H9 (cell line): ENCODE measurements around the gene THY1. TPM values are rescaled to one million over a fixed set of nuclear protein-coding genes. Genes with fewer than 3 reads are reported as not detected.

Source experiments
- DNase-seq: peaks from one replicate; pipeline ENCODE4 v3.0.0-alpha.2; 2017
- H2AFZ ChIP-seq: one replicate; pipeline ENCODE4 v1.6.1; 2013; ENCODE audit warnings: mild to moderate bottlenecking, low read length, control low read depth, moderate library complexity
- H2AK5ac ChIP-seq: 2 replicates; pipeline ENCODE4 v1.6.1; 2013; ENCODE audit warnings: low read length, control low read depth, mixed read lengths; ENCODE audit not compliant: insufficient read length
- H2BK120ac ChIP-seq: one replicate; pipeline ENCODE4 v1.6.1; 2013; ENCODE audit warnings: low read depth, mild to moderate bottlenecking, low read length, control low read depth, inconsistent platforms; ENCODE audit not compliant: poor library complexity, severe bottlenecking
- H2BK12ac ChIP-seq: 2 replicates; pipeline ENCODE4 v1.6.1; 2013; ENCODE audit warnings: low read length, control low read depth, mixed read lengths, low read depth; ENCODE audit not compliant: insufficient read length
- H2BK15ac ChIP-seq: 2 replicates; pipeline ENCODE4 v1.6.1; 2013; ENCODE audit warnings: low read depth, low read length, control low read depth
- H2BK20ac ChIP-seq: one replicate; pipeline ENCODE4 v1.6.1; 2013; ENCODE audit warnings: low read depth, mild to moderate bottlenecking, low read length, control low read depth, inconsistent platforms; ENCODE audit not compliant: poor library complexity, severe bottlenecking
- H2BK5ac ChIP-seq: 2 replicates; pipeline ENCODE4 v1.6.1; 2013; ENCODE audit warnings: low read length, control low read depth, mixed read lengths; ENCODE audit not compliant: insufficient read length
- H3K14ac ChIP-seq: 2 replicates; pipeline ENCODE4 v1.6.1; 2013; ENCODE audit warnings: low read length, control low read depth; ENCODE audit not compliant: insufficient read depth
- H3K18ac ChIP-seq: 2 replicates; pipeline ENCODE4 v1.6.1; 2013; ENCODE audit warnings: low read depth, mild to moderate bottlenecking, mixed read lengths, low read length, control low read depth; ENCODE audit not compliant: insufficient read length
- H3K23ac ChIP-seq: 2 replicates; pipeline ENCODE4 v1.6.1; 2013; ENCODE audit warnings: low read length, control low read depth, mixed read lengths, low read depth; ENCODE audit not compliant: insufficient read length
- H3K23me2 ChIP-seq: 2 replicates; pipeline ENCODE4 v1.6.1; 2013; ENCODE audit warnings: low read depth, mild to moderate bottlenecking, mixed read lengths, low read length, control low read depth; ENCODE audit not compliant: insufficient read length, poor library complexity, severe bottlenecking
- H3K27ac ChIP-seq: 2 replicates; pipeline ENCODE4 v1.5.1; 2013; ENCODE audit warnings: low read length, control low read depth, mixed read lengths, low read depth; ENCODE audit not compliant: insufficient read length
- H3K27me3 ChIP-seq: 2 replicates; pipeline ENCODE4 v1.6.1; 2013; ENCODE audit warnings: low read length, control low read depth, inconsistent platforms; ENCODE audit not compliant: insufficient read depth
- H3K4ac ChIP-seq: 2 replicates; pipeline ENCODE4 v1.6.1; 2013; ENCODE audit warnings: low read depth, mild to moderate bottlenecking, control low read depth, inconsistent platforms, low read length, moderate library complexity
- H3K4me1 ChIP-seq: 2 replicates; pipeline ENCODE4 v1.6.1; 2013; ENCODE audit warnings: low read length, control low read depth, inconsistent platforms; ENCODE audit not compliant: insufficient read depth
- H3K4me2 ChIP-seq: 2 replicates; pipeline ENCODE4 v1.6.1; 2013; ENCODE audit warnings: low read length, control low read depth, mixed read lengths; ENCODE audit not compliant: insufficient read length, insufficient read depth
- H3K56ac ChIP-seq: 2 replicates; pipeline ENCODE4 v1.6.1; 2013; ENCODE audit warnings: low read depth, mild to moderate bottlenecking, mixed read lengths, low read length, control low read depth; ENCODE audit not compliant: insufficient read length
- H3K79me1 ChIP-seq: 2 replicates; pipeline ENCODE4 v1.6.1; 2013; ENCODE audit warnings: low read depth, mild to moderate bottlenecking, moderate library complexity, low read length, control low read depth, inconsistent platforms; ENCODE audit not compliant: insufficient read depth, poor library complexity, severe bottlenecking
- H3K79me2 ChIP-seq: 2 replicates; pipeline ENCODE4 v1.6.1; 2013; ENCODE audit warnings: low read length, control low read depth, inconsistent platforms; ENCODE audit not compliant: insufficient read depth
- H3K9ac ChIP-seq: 2 replicates; pipeline ENCODE4 v1.6.1; 2013; ENCODE audit warnings: low read length, control low read depth, mixed read lengths; ENCODE audit not compliant: insufficient read length; ENCODE audit errors: extremely low read depth
- H3K9me3 ChIP-seq: one replicate; pipeline ENCODE4 v1.6.1; 2013; ENCODE audit warnings: low read depth, low read length, inconsistent platforms; ENCODE audit not compliant: control insufficient read depth
- H3T11ph ChIP-seq: one replicate; pipeline ENCODE4 v1.6.1; 2013; ENCODE audit warnings: mild to moderate bottlenecking, low read length, control low read depth, inconsistent platforms
- H4K20me1 ChIP-seq: one replicate; pipeline ENCODE4 v1.6.1; 2013; ENCODE audit not compliant: control insufficient read depth, insufficient read length, insufficient read depth
- H4K5ac ChIP-seq: 2 replicates; pipeline ENCODE4 v1.6.1; 2013; ENCODE audit warnings: low read depth, mild to moderate bottlenecking, mixed read lengths, low read length, control low read depth; ENCODE audit not compliant: insufficient read length
- H4K8ac ChIP-seq: replicated peaks from 2 replicates; pipeline ENCODE4 v1.6.1; 2013; ENCODE audit warnings: low read length, control low read depth, mixed read lengths, low read depth; ENCODE audit not compliant: insufficient read length
- H4K91ac ChIP-seq: 2 replicates; pipeline ENCODE4 v1.6.1; 2013; ENCODE audit warnings: low read depth, mild to moderate bottlenecking, moderate library complexity, mixed read lengths, low read length, control low read depth; ENCODE audit not compliant: insufficient read length
- H3K27ac Mint-ChIP-seq, 3 experiments: 2 replicates in 2 of 3; 3 replicates in 1 of 3; pipeline ENCODE4 v1.8.0; 2020 to 2021; ENCODE audit warnings: mixed read lengths in 3 of 3, mild to moderate bottlenecking in 1 of 3, moderate library complexity in 1 of 3
- H3K27me3 Mint-ChIP-seq: 2 replicates; pipeline ENCODE4 v1.8.0; 2021; ENCODE audit warnings: low read depth, mild to moderate bottlenecking, moderate library complexity, mixed read lengths
- H3K36me3 Mint-ChIP-seq, 3 experiments: 2 replicates in 2 of 3; 3 replicates in 1 of 3; pipeline ENCODE4 v1.8.0; 2020 to 2021; ENCODE audit warnings: low read depth in 3 of 3, mixed read lengths in 3 of 3; ENCODE audit not compliant: insufficient read depth in 1 of 3
- H3K4me1 Mint-ChIP-seq, 2 experiments: 2 replicates each; pipeline ENCODE4 v1.8.0; 2020; ENCODE audit warnings: mixed read lengths in 2 of 2
- H3K4me3 Mint-ChIP-seq, 2 experiments: 2 replicates in 1 of 2; 3 replicates in 1 of 2; pipeline ENCODE4 v1.8.0; 2020 to 2021; ENCODE audit warnings: mild to moderate bottlenecking in 2 of 2, mixed read lengths in 2 of 2, moderate library complexity in 1 of 2
- H3K9me3 Mint-ChIP-seq, 2 experiments: 2 replicates in 1 of 2; 3 replicates in 1 of 2; pipeline ENCODE4 v1.8.0; 2020; ENCODE audit warnings: mild to moderate bottlenecking in 2 of 2, mixed read lengths in 2 of 2, moderate library complexity in 1 of 2
- CTCF ChIP-seq: fragments of 200-600 bp; sonication (generic); conservative IDR thresholded peaks from 3 replicates; pipeline ENCODE4 v1.8.0; 2021; ENCODE audit warnings: antibody characterized with exemption, mild to moderate bottlenecking
- WGBS: extraction: QIAGEN DNeasy Blood & Tissue Kit; methylation state at CpG from one replicate; pipeline ENCODE4 v1.1.7; 2013; ENCODE audit warnings: missing lambda C conversion rate, low lambda C conversion rate, mixed read lengths; ENCODE audit not compliant: insufficient read length; ENCODE audit errors: extremely low coverage; 5-methylcytosine and 5-hydroxymethylcytosine counted together
- total RNA-seq: library from RNA; stranded (reverse); gene quantifications from 2 replicates; pipeline ENCODE4 v1.2.1, GENCODE V29; 2021

THY1 gene
- total RNA-seq, 1 experiment from 2014 or later: 176 TPM

- Histone ChIP-seq H3K23ac (no peak overlapping the region), H3K9me3 (no peaks in the 10 kb centered on the region), H3K4ac (no peak overlapping the region), H2AFZ (no peak overlapping the region), H2BK120ac (no peak overlapping the region), H3K79me2 (no peaks in the 10 kb centered on the region), H2BK12ac (no peak overlapping the region), H4K8ac (no peak overlapping the region), H3K27ac (no peak overlapping the region), H4K5ac (no peak overlapping the region), H2AK5ac (no peak overlapping the region), H3K18ac (no peak overlapping the region), H3K56ac (no peak overlapping the region), H3K79me1 (no peaks in the 10 kb centered on the region), H2BK5ac (no peak overlapping the region), H3K4me1 (peaks cover 2% of the 10 kb centered on the region; the same call in 1 of the 2 replicates), H2BK20ac (no peak overlapping the region), H2BK15ac (no peak overlapping the region), H3K4me2 (no peak overlapping the region), H3K27me3 (peaks cover 3% of the 10 kb centered on the region; the same call in 1 of the 2 replicates), H4K20me1 (no peaks in the 10 kb centered on the region), H4K91ac (no peak overlapping the region), H3K9ac (no peak overlapping the region), H3K23me2 (no peaks in the 10 kb centered on the region), H3K14ac (no peak overlapping the region), H3T11ph (no peak overlapping the region)
- no peak for TF ChIP-seq CTCF
- H3K4me1 Mint-ChIP-seq: peaks cover 65 to 76% of the 10 kb centered on the region in 2 experiments
- H3K9me3 Mint-ChIP-seq: no peaks in the 10 kb centered on the region
- H3K4me3 Mint-ChIP-seq: no peak overlapping the region
- WGBS: no CpG with 5 or more reads among the region's 14 CpGs
- peak overlapping the region in 2 of 3 experiments; percentile 52 to 70; a peak in 1 of 7 replicates for H3K27ac Mint-ChIP-seq
- DNase-seq: peak; percentile 47
- peaks cover 0 to 3% (median 0%) of the 10 kb centered on the region in 3 experiments; a peak in 1 of 7 replicates for H3K36me3 Mint-ChIP-seq
- peaks cover 13% of the 10 kb centered on the region for H3K27me3 Mint-ChIP-seq
Measured at GRCh38 chr11:119375337-119376196, 47.4 kb downstream of the THY1 start.
